HepG2 (cell line): Measurements from ENCODE around the gene RNU1-1. TPM values are rescaled to one million over a fixed set of nuclear protein-coding genes. Genes with fewer than 3 reads are reported as not detected.
A peak's percentile ranks its signal among the peaks of the same experiment; 100 is the strongest.
"Not testable (repeated sequence)": the region's sequence is repeated elsewhere in the genome, so short reads cannot be mapped to it uniquely, and the experiment has no call there.

Experiments
- ARNT2 ChIP-seq: sonication (generic); formaldehyde crosslinking; IDR thresholded peaks from 2 replicates; pipeline ENCODE4 v1.8.0; 2022; ENCODE audit warnings: mild to moderate bottlenecking, low read depth, missing genetic modification reagents, moderate library complexity
- FOXP4 ChIP-seq: sonication (generic); formaldehyde crosslinking; IDR thresholded peaks from 2 replicates; pipeline ENCODE4 v1.4.0; 2020; ENCODE audit warnings: missing genetic modification reagents
- JUNB ChIP-seq: sonication (generic); formaldehyde crosslinking; IDR thresholded peaks from 2 replicates; pipeline ENCODE4 v1.8.0; 2022; ENCODE audit warnings: missing genetic modification reagents, mild to moderate bottlenecking, borderline replicate concordance
- NKX3-1 ChIP-seq: sonication (generic); formaldehyde crosslinking; IDR thresholded peaks from 2 replicates; pipeline ENCODE4 v1.5.0; 2020; ENCODE audit warnings: missing genetic modification reagents
- NONO ChIP-seq, 2 experiments: fragments of 450-650 bp in 1 of 2; sonication (generic) in 1 of 2; formaldehyde crosslinking in 1 of 2; IDR thresholded peaks in 1 of 2; conservative IDR thresholded peaks in 1 of 2; 2 replicates each; pipeline versions ENCODE4 v1.6.1 to v1.8.0; 2017 to 2022; ENCODE audit warnings: mild to moderate bottlenecking in 1 of 2, missing genetic modification reagents in 1 of 2, moderate library complexity in 1 of 2
- NR2C2 ChIP-seq: sonication (generic); formaldehyde crosslinking; IDR thresholded peaks from 2 replicates; pipeline ENCODE4 v1.4.0; 2020; ENCODE audit warnings: missing genetic modification reagents, mild to moderate bottlenecking, moderate library complexity, borderline replicate concordance
- TARDBP ChIP-seq: sonication (generic); formaldehyde crosslinking; IDR thresholded peaks from 2 replicates; pipeline ENCODE4 v1.8.0; 2022; ENCODE audit warnings: mild to moderate bottlenecking, missing genetic modification reagents
- TBX2 ChIP-seq: sonication (generic); formaldehyde crosslinking; IDR thresholded peaks from 2 replicates; pipeline ENCODE4 v1.5.0; 2020; ENCODE audit warnings: missing genetic modification reagents, mild to moderate bottlenecking, borderline replicate concordance
- TMF1 ChIP-seq: sonication (generic); formaldehyde crosslinking; IDR thresholded peaks from 2 replicates; pipeline ENCODE4 v1.8.1; 2022; ENCODE audit warnings: low read depth, missing genetic modification reagents
- ZMAT3 ChIP-seq: sonication (generic); formaldehyde crosslinking; conservative IDR thresholded peaks from 2 replicates; pipeline ENCODE4 v1.7.0; 2021; ENCODE audit warnings: missing genetic modification reagents
- ZNF605 ChIP-seq: sonication (generic); formaldehyde crosslinking; IDR thresholded peaks from 2 replicates; pipeline ENCODE4 v1.8.0; 2022; ENCODE audit warnings: mild to moderate bottlenecking, missing genetic modification reagents
- ZNF615 ChIP-seq: sonication (generic); formaldehyde crosslinking; IDR thresholded peaks from 2 replicates; pipeline ENCODE4 v1.5.0; 2020; ENCODE audit warnings: mild to moderate bottlenecking, missing genetic modification reagents, borderline replicate concordance
- ZNF652 ChIP-seq: IDR thresholded peaks from 2 replicates; pipeline ENCODE4 v1.6.1; 2016; ENCODE audit warnings: low read depth, borderline replicate concordance
- polyA plus RNA-seq, 8 experiments: library from polyadenylated mRNA; depleted of rRNA in 3 of 8; stranded (reverse) in 7 of 8; unstranded in 1 of 8; fragments of >200 nt; fragmentation: Illumina TruSeq in 4 of 8; extraction: Trizol in 4 of 8; gene quantifications; 2 replicates each; pipeline versions ENCODE4 v1.2.1 to v1.2.3, GENCODE V29; 2011 to 2016; ENCODE audit warnings: low read depth in 4 of 8, missing spikeins in 1 of 8, mixed read lengths in 1 of 8; ENCODE audit not compliant: insufficient read depth in 1 of 8
- total RNA-seq, 5 experiments: library from RNA; depleted of rRNA; stranded (reverse); fragments of >200 nt; fragmentation: Illumina TruSeq; extraction: Trizol; gene quantifications; 2 replicates each; pipeline ENCODE4 v1.2.3, GENCODE V29; 2016; ENCODE audit warnings: low read depth in 1 of 5
- TF ChIP-seq, protein P1 (sequence below): sonication (generic); formaldehyde crosslinking; IDR thresholded peaks from 2 replicates; pipeline ENCODE4 v1.4.0; 2020; ENCODE audit warnings: missing genetic modification reagents
- TF ChIP-seq, protein P2 (sequence below): sonication (generic); formaldehyde crosslinking; IDR thresholded peaks from 2 replicates; pipeline ENCODE4 v1.4.0; 2020; ENCODE audit warnings: missing genetic modification reagents, borderline replicate concordance
- TF ChIP-seq, protein P3 (sequence below): sonication (generic); formaldehyde crosslinking; IDR thresholded peaks from 2 replicates; pipeline ENCODE4 v1.5.1; 2020; ENCODE audit warnings: missing genetic modification reagents, mild to moderate bottlenecking, borderline replicate concordance
- TF ChIP-seq, protein P4 (sequence below): sonication (generic); formaldehyde crosslinking; IDR thresholded peaks from 2 replicates; pipeline ENCODE4 v1.4.0; 2020; ENCODE audit warnings: missing genetic modification reagents, mild to moderate bottlenecking, borderline replicate concordance

Gene RNU1-1
- total and polyA plus RNA-seq, 2 of the 13 experiments (the other 11 are each of a cell fraction or from before 2014, with no cell fraction given): under 0.01 to 11,018 TPM

DNA sequence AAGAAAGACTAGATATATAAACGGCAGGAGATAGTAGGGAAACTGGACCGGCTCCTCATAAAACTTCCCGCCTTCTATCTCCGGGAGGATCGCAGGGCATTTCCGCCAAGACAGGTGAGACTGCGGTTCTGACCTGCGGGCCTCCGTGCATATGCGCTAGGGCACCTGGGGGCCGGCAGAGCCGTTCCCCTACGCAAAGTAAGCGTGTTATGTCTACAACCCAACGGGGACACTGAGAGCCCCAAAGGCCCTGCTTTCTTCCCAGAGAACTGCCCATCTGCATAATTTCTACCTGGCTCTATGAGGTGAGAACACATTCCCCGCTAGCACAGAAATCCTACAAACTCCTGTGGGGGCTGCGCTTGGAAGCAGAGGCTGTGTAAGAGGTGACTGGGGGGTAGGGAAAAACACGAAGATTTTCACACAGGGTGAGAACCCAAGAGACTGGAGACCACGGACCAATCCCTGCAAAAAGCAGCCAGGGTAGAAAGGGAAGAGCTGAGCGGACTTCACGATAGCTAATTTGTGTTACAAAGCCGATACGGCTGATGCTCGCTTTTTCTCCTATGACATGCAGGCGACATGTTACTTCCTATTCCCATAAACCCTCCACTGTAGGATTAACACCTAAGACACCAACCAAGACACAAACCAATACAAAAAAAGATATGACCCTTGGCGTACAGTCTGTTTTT is 526 bp downstream of the RNU1-1 start (continued):
- TF ChIP-seq TBX2 (CRISPR knock-in tag) (peak; percentile 62), NONO (CRISPR knock-in tag; conservative IDR thresholded peaks at IDR 0.05) (peak; percentile 91), ARNT2 (CRISPR knock-in tag) (peak; percentile 63; the same call in 1 of the 2 replicates), NR2C2 (CRISPR knock-in tag) (peak; percentile 58; the same call in 1 of the 2 replicates), FOXP4 (peak; percentile 48), ZNF652 (CRISPR knock-in tag) (peak; percentile 74), JUNB (CRISPR knock-in tag) (peak; percentile 75; the same call in 1 of the 2 replicates), TMF1 (CRISPR knock-in tag) (peak; percentile 81; the same call in 1 of the 2 replicates), NKX3-1 (CRISPR knock-in tag) (0 out of 2 replicates have a peak, but pooled peaks have one; percentile 41), ZMAT3 (CRISPR knock-in tag) (peak; percentile 61; the same call in 1 of the 2 replicates), TARDBP (CRISPR knock-in tag) (peak; percentile 80; the same call in 1 of the 2 replicates), ZNF615 (CRISPR knock-in tag) (peak; percentile 78; the same call in 1 of the 2 replicates), ZNF605 (0 out of 2 replicates have a peak, but pooled peaks have one; percentile 27)
- TF ChIP-seq NONO (IDR thresholded peaks at IDR 0.05): not testable (repeated sequence)
- TF ChIP-seq, protein P1, sequence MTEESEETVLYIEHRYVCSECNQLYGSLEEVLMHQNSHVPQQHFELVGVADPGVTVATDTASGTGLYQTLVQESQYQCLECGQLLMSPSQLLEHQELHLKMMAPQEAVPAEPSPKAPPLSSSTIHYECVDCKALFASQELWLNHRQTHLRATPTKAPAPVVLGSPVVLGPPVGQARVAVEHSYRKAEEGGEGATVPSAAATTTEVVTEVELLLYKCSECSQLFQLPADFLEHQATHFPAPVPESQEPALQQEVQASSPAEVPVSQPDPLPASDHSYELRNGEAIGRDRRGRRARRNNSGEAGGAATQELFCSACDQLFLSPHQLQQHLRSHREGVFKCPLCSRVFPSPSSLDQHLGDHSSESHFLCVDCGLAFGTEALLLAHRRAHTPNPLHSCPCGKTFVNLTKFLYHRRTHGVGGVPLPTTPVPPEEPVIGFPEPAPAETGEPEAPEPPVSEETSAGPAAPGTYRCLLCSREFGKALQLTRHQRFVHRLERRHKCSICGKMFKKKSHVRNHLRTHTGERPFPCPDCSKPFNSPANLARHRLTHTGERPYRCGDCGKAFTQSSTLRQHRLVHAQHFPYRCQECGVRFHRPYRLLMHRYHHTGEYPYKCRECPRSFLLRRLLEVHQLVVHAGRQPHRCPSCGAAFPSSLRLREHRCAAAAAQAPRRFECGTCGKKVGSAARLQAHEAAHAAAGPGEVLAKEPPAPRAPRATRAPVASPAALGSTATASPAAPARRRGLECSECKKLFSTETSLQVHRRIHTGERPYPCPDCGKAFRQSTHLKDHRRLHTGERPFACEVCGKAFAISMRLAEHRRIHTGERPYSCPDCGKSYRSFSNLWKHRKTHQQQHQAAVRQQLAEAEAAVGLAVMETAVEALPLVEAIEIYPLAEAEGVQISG (CRISPR knock-in tag): 0 out of 2 replicates have a peak, but pooled peaks have one; percentile 28
- TF ChIP-seq, protein P2, sequence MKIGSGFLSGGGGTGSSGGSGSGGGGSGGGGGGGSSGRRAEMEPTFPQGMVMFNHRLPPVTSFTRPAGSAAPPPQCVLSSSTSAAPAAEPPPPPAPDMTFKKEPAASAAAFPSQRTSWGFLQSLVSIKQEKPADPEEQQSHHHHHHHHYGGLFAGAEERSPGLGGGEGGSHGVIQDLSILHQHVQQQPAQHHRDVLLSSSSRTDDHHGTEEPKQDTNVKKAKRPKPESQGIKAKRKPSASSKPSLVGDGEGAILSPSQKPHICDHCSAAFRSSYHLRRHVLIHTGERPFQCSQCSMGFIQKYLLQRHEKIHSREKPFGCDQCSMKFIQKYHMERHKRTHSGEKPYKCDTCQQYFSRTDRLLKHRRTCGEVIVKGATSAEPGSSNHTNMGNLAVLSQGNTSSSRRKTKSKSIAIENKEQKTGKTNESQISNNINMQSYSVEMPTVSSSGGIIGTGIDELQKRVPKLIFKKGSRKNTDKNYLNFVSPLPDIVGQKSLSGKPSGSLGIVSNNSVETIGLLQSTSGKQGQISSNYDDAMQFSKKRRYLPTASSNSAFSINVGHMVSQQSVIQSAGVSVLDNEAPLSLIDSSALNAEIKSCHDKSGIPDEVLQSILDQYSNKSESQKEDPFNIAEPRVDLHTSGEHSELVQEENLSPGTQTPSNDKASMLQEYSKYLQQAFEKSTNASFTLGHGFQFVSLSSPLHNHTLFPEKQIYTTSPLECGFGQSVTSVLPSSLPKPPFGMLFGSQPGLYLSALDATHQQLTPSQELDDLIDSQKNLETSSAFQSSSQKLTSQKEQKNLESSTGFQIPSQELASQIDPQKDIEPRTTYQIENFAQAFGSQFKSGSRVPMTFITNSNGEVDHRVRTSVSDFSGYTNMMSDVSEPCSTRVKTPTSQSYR (CRISPR knock-in tag): peak; percentile 16; the same call in 1 of the 2 replicates
- TF ChIP-seq, protein P3, sequence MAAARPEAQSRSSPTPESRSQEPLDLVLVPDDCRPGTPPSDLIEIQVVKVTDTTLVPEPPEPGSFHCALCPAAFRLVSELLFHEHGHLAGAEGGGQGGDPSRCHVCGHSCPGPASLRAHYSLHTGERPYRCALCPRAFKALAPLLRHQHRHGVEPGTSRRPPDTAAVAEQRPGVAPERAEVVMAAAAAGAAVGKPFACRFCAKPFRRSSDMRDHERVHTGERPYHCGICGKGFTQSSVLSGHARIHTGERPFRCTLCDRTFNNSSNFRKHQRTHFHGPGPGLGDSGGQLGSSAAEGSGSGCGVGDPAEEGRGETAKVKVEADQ (CRISPR knock-in tag): 0 out of 2 replicates have a peak, but pooled peaks have one; percentile 72
- TF ChIP-seq, protein P4, sequence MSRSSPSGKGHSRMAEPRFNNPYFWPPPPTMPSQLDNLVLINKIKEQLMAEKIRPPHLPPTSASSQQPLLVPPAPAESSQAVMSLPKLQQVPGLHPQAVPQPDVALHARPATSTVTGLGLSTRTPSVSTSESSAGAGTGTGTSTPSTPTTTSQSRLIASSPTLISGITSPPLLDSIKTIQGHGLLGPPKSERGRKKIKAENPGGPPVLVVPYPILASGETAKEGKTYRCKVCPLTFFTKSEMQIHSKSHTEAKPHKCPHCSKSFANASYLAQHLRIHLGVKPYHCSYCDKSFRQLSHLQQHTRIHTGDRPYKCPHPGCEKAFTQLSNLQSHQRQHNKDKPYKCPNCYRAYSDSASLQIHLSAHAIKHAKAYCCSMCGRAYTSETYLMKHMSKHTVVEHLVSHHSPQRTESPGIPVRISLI (CRISPR knock-in tag): peak; percentile 57; the same call in 1 of the 2 replicates
